ENCODE measurements around the gene ERC2.

Gene ERC2

GRCh38 chr3:55639896-55640765 is 828.1 kb downstream of the ERC2 start:
- no peak overlapping the region for H3K27ac ChIP-seq
- TF ChIP-seq CTCF (IDR thresholded peaks at IDR 0.05) (no peak), ZFX (IDR thresholded peaks at IDR 0.05; ENCODE audit: borderline replicate concordance) (no peak)

GRCh38 chr3:55639143-55639542 is 829.1 kb downstream of the ERC2 start:
- TF ChIP-seq ZFX (IDR thresholded peaks at IDR 0.05; ENCODE audit: borderline replicate concordance) = no peak
- TF ChIP-seq CTCF (IDR thresholded peaks at IDR 0.05) = no peak
- H3K27ac ChIP-seq = no peak overlapping the region

- H3K27ac ChIP-seq = no peak overlapping the region
- TF ChIP-seq ZFX (IDR thresholded peaks at IDR 0.05; ENCODE audit: borderline replicate concordance) (no peak), CTCF (IDR thresholded peaks at IDR 0.05) (no peak)
Measured at GRCh38 chr3:55637906-55638638, 830.2 kb downstream of the ERC2 start.

GRCh38 chr3:55636300-55637195 is 831.7 kb downstream of the ERC2 start:
- no peak overlapping the region for H3K27ac ChIP-seq
- no peak for TF ChIP-seq CTCF (IDR thresholded peaks at IDR 0.05)
- TF ChIP-seq ZFX (IDR thresholded peaks at IDR 0.05; ENCODE audit: borderline replicate concordance) = no peak

- TF ChIP-seq ZFX (IDR thresholded peaks at IDR 0.05; ENCODE audit: borderline replicate concordance) (no peak), CTCF (IDR thresholded peaks at IDR 0.05) (no peak)
- no peak overlapping the region for H3K27ac ChIP-seq
Measured at GRCh38 chr3:55634345-55634744, 833.9 kb downstream of the ERC2 start.

GRCh38 chr3:55633333-55633732 is 834.9 kb downstream of the ERC2 start:
- no peak overlapping the region for H3K27ac ChIP-seq
- TF ChIP-seq ZFX (IDR thresholded peaks at IDR 0.05; ENCODE audit: borderline replicate concordance) = no peak
- TF ChIP-seq CTCF (IDR thresholded peaks at IDR 0.05) = no peak

Measured in 22Rv1 (cell line).